ELR (cell line): ENCODE data around the gene AVPR1B.
"Not testable (repeated sequence)": the region's sequence is repeated elsewhere in the genome, so short reads cannot be mapped to it uniquely, and the experiment has no call there.

Experiments
- DNase-seq: peaks from one replicate; pipeline ENCODE4 v3.0.0-alpha.2; 2015; ENCODE audit warnings: low read depth

Gene AVPR1B

GRCh38 chr1:206080026-206080820, 37.0 kb downstream of the AVPR1B start:
- no peak for DNase-seq

- DNase-seq, result no peak
Measured at GRCh38 chr1:206079135-206079534, 38.1 kb downstream of the AVPR1B start.

GRCh38 chr1:206075786-206076755, 41.1 kb downstream of the AVPR1B start:
- peak; percentile 6 for DNase-seq

- DNase-seq, result no peak
Measured at GRCh38 chr1:206074839-206075238, 42.3 kb downstream of the AVPR1B start.

- DNase-seq, result no peak
Measured at GRCh38 chr1:206070627-206071304, 46.4 kb downstream of the AVPR1B start.

- DNase-seq, result no peak
Measured at GRCh38 chr1:206068314-206068713, 48.9 kb downstream of the AVPR1B start.

- DNase-seq, result no peak
Measured at GRCh38 chr1:206067486-206068227, 49.5 kb downstream of the AVPR1B start.

GRCh38 chr1:206066479-206067171, 50.6 kb downstream of the AVPR1B start:
- DNase-seq, result no peak

- no peak for DNase-seq
Measured at GRCh38 chr1:206065547-206066145, 51.5 kb downstream of the AVPR1B start.

GRCh38 chr1:206064501-206064900, 52.7 kb downstream of the AVPR1B start:
- not testable (repeated sequence) for DNase-seq

- not testable (repeated sequence) for DNase-seq
Measured at GRCh38 chr1:206064001-206064400, 53.2 kb downstream of the AVPR1B start.

GRCh38 chr1:206062464-206062863, 54.7 kb downstream of the AVPR1B start:
- no peak for DNase-seq

GRCh38 chr1:206060844-206061243, 56.3 kb downstream of the AVPR1B start:
- no peak for DNase-seq
